Measurements from ENCODE around the gene EPB41.

GRCh38 chr1:29167904-29168303 is 253.5 kb downstream of the EPB41 start:
- TF ChIP-seq HOXA7 (CRISPR knock-in tag; IDR thresholded peaks at IDR 0.05) = no peak
- no peak for TF ChIP-seq CTCF (IDR thresholded peaks at IDR 0.05)
- no peak for TF ChIP-seq CHD2 (IDR thresholded peaks at IDR 0.05; ENCODE audit: low read length, partially characterized antibody)
- no peak for TF ChIP-seq ZFP36 (IDR thresholded peaks at IDR 0.05; ENCODE audit: borderline replicate concordance, partially characterized antibody)
- TF ChIP-seq SMC3 (IDR thresholded peaks at IDR 0.05) = no peak
- TF ChIP-seq CEBPB (IDR thresholded peaks at IDR 0.05) = no peak

Measured in A549 (cell line).